Karpas-422 (cell line): Measurements from ENCODE around the gene SLC4A5. TPM values are rescaled to one million over a fixed set of nuclear protein-coding genes. Genes with fewer than 3 reads are reported as not detected.
A peak's percentile ranks its signal among the peaks of the same experiment; 100 is the strongest.
"Not testable (repeated sequence)": the region's sequence is repeated elsewhere in the genome, so short reads cannot be mapped to it uniquely, and the experiment has no call there.

Experiments used
- DNase-seq: peaks from one replicate; pipeline ENCODE4 v3.0.0-alpha.2; 2015
- H2AFZ ChIP-seq: fragments of 200-600 bp; sonication (generic); 2 replicates; pipeline ENCODE4 v1.6.1; 2014; ENCODE audit warnings: antibody characterized with exemption, low read length, mixed read lengths
- H3K27ac ChIP-seq: fragments of 200-600 bp; sonication (generic); 2 replicates; pipeline ENCODE4 v1.5.1; 2014; ENCODE audit warnings: mild to moderate bottlenecking, low read length, moderate library complexity
- H3K27me3 ChIP-seq: fragments of 200-600 bp; sonication (generic); 2 replicates; pipeline ENCODE4 v1.6.1; 2014; ENCODE audit warnings: low read length, mixed read lengths
- H3K36me3 ChIP-seq: fragments of 200-600 bp; sonication (generic); 2 replicates; pipeline ENCODE4 v1.6.1; 2014; ENCODE audit warnings: low read length, mixed read lengths; ENCODE audit not compliant: insufficient read depth
- H3K4me1 ChIP-seq: fragments of 200-600 bp; sonication (generic); 2 replicates; pipeline ENCODE4 v1.6.1; 2014; ENCODE audit warnings: mild to moderate bottlenecking, low read length, mixed read lengths
- H3K4me2 ChIP-seq: fragments of 200-600 bp; sonication (generic); 2 replicates; pipeline ENCODE4 v1.6.1; 2014; ENCODE audit warnings: low read length, low read depth, mild to moderate bottlenecking; ENCODE audit not compliant: poor library complexity, severe bottlenecking
- H3K4me3 ChIP-seq: fragments of 200-600 bp; sonication (generic); 2 replicates; pipeline ENCODE4 v1.5.1; 2014; ENCODE audit warnings: mild to moderate bottlenecking, antibody characterized with exemption, low read length, mixed read lengths
- H3K79me2 ChIP-seq: fragments of 200-600 bp; sonication (generic); 2 replicates; pipeline ENCODE4 v1.6.1; 2014; ENCODE audit warnings: mild to moderate bottlenecking, low read length, mixed read lengths
- H3K9ac ChIP-seq: fragments of 200-600 bp; sonication (generic); 2 replicates; pipeline ENCODE4 v1.6.0; 2014; ENCODE audit warnings: low read length
- H3K9me2 ChIP-seq: fragments of 200-600 bp; sonication (generic), shearing (Covaris generic); replicated peaks from 2 replicates; pipeline ENCODE4 v1.6.0; 2014; ENCODE audit warnings: mild to moderate bottlenecking, low read length, moderate library complexity; ENCODE audit not compliant: insufficient read depth
- H3K9me3 ChIP-seq: fragments of 300-700, 200-600 bp; sonication (generic); 2 replicates; pipeline ENCODE4 v1.6.1; 2014; ENCODE audit warnings: low read length, mixed read lengths
- H4K20me1 ChIP-seq: fragments of 200-600 bp; sonication (generic); 2 replicates; pipeline ENCODE4 v1.6.1; 2014; ENCODE audit warnings: mild to moderate bottlenecking, antibody characterized with exemption, low read length, low read depth; ENCODE audit not compliant: insufficient read depth
- total RNA-seq: library from RNA; depleted of rRNA; stranded (reverse); fragments of >200 nt; shearing (Covaris generic); gene quantifications from 2 replicates; pipeline ENCODE4 v1.2.3, GENCODE V29; 2014; ENCODE audit warnings: low replicate concordance

The SLC4A5 gene
- total RNA-seq, 1 experiment from 2014 or later: 3.2 TPM

- no peaks in the 10 kb centered on the region for H3K9me3 ChIP-seq
- H3K4me2 ChIP-seq: no peak overlapping the region
- H3K9ac ChIP-seq: no peak overlapping the region
- H3K9me2 ChIP-seq: no peaks in the 10 kb centered on the region
- no peak for DNase-seq
- H3K27ac ChIP-seq: no peak overlapping the region
- H3K4me1 ChIP-seq: no peaks in the 10 kb centered on the region
- H4K20me1 ChIP-seq: no peaks in the 10 kb centered on the region
- H3K4me3 ChIP-seq: no peak overlapping the region
- H3K79me2 ChIP-seq: no peaks in the 10 kb centered on the region
- H3K27me3 ChIP-seq: no peaks in the 10 kb centered on the region
- no peaks in the 10 kb centered on the region for H3K36me3 ChIP-seq
- H2AFZ ChIP-seq: no peak overlapping the region
These were observed 110.8 kb downstream of the SLC4A5 start for GRCh38 chr2:74232426-74232825.

- not testable (repeated sequence) for H3K4me3 ChIP-seq, H3K4me1 ChIP-seq, H3K9ac ChIP-seq, H2AFZ ChIP-seq, H4K20me1 ChIP-seq, H3K27me3 ChIP-seq, H3K9me2 ChIP-seq, H3K27ac ChIP-seq, H3K9me3 ChIP-seq, H3K4me2 ChIP-seq, H3K36me3 ChIP-seq, DNase-seq, H3K79me2 ChIP-seq
These were observed 113.4 kb downstream of the SLC4A5 start for GRCh38 chr2:74229865-74230264.

GRCh38 chr2:74228772-74229171 lies 114.4 kb downstream of the SLC4A5 start:
- H3K36me3 ChIP-seq: no peaks in the 10 kb centered on the region
- H3K4me3 ChIP-seq: no peak overlapping the region
- no peaks in the 10 kb centered on the region for H3K9me2 ChIP-seq
- H3K79me2 ChIP-seq: no peaks in the 10 kb centered on the region
- H2AFZ ChIP-seq: no peak overlapping the region
- no peak for DNase-seq
- no peaks in the 10 kb centered on the region for H3K27me3 ChIP-seq
- no peaks in the 10 kb centered on the region for H3K9me3 ChIP-seq
- H4K20me1 ChIP-seq: peaks cover 3% of the 10 kb centered on the region; the same call in 1 of the 2 replicates
- no peak overlapping the region for H3K9ac ChIP-seq
- no peak overlapping the region for H3K4me2 ChIP-seq
- H3K27ac ChIP-seq: no peak overlapping the region
- H3K4me1 ChIP-seq: peaks cover 4% of the 10 kb centered on the region; the same call in 1 of the 2 replicates

- Histone ChIP-seq H3K4me1 (peaks cover 4% of the 10 kb centered on the region; the same call in 1 of the 2 replicates), H3K4me3 (no peak overlapping the region), H3K27ac (no peak overlapping the region), H2AFZ (no peak overlapping the region), H3K27me3 (no peaks in the 10 kb centered on the region), H3K9ac (no peak overlapping the region), H3K79me2 (no peaks in the 10 kb centered on the region), H3K36me3 (no peaks in the 10 kb centered on the region), H4K20me1 (peaks cover 3% of the 10 kb centered on the region; the same call in 1 of the 2 replicates), H3K9me3 (no peaks in the 10 kb centered on the region), H3K9me2 (no peaks in the 10 kb centered on the region), H3K4me2 (no peak overlapping the region)
- peak; percentile 66 for DNase-seq
These were observed 115.6 kb downstream of the SLC4A5 start for GRCh38 chr2:74227646-74228045.

- H3K9ac ChIP-seq: no peak overlapping the region
- no peak overlapping the region for H2AFZ ChIP-seq
- H3K9me2 ChIP-seq: no peaks in the 10 kb centered on the region
- H3K9me3 ChIP-seq: no peaks in the 10 kb centered on the region
- no peak overlapping the region for H3K4me3 ChIP-seq
- peaks cover 11% of the 10 kb centered on the region for H4K20me1 ChIP-seq
- H3K4me2 ChIP-seq: no peak overlapping the region
- H3K27ac ChIP-seq: no peak overlapping the region
- H3K79me2 ChIP-seq: no peaks in the 10 kb centered on the region
- H3K36me3 ChIP-seq: no peaks in the 10 kb centered on the region
- peaks cover 4% of the 10 kb centered on the region; the same call in 1 of the 2 replicates for H3K4me1 ChIP-seq
- DNase-seq: no peak
- H3K27me3 ChIP-seq: no peaks in the 10 kb centered on the region
These were observed 116.5 kb downstream of the SLC4A5 start for GRCh38 chr2:74226648-74227213.

- H3K27ac ChIP-seq: no peak overlapping the region
- no peaks in the 10 kb centered on the region for H3K9me2 ChIP-seq
- H3K4me1 ChIP-seq: peaks cover 4% of the 10 kb centered on the region; the same call in 1 of the 2 replicates
- no peaks in the 10 kb centered on the region for H3K9me3 ChIP-seq
- no peak overlapping the region for H2AFZ ChIP-seq
- peak; percentile 58 for DNase-seq
- peaks cover 5% of the 10 kb centered on the region for H3K36me3 ChIP-seq
- H3K4me2 ChIP-seq: no peak overlapping the region
- no peaks in the 10 kb centered on the region for H3K79me2 ChIP-seq
- H3K4me3 ChIP-seq: no peak overlapping the region
- no peak overlapping the region for H3K9ac ChIP-seq
- no peaks in the 10 kb centered on the region for H3K27me3 ChIP-seq
- peaks cover 14% of the 10 kb centered on the region for H4K20me1 ChIP-seq
These were observed 117.3 kb downstream of the SLC4A5 start for GRCh38 chr2:74225698-74226459.

GRCh38 chr2:74223941-74224770 lies 119.1 kb downstream of the SLC4A5 start:
- Histone ChIP-seq H3K27me3 (no peaks in the 10 kb centered on the region), H3K4me2 (no peak overlapping the region), H4K20me1 (peaks cover 14% of the 10 kb centered on the region), H3K4me1 (peaks cover 4% of the 10 kb centered on the region; the same call in 1 of the 2 replicates), H3K9ac (no peak overlapping the region), H3K9me2 (no peaks in the 10 kb centered on the region), H2AFZ (no peak overlapping the region), H3K27ac (no peak overlapping the region), H3K79me2 (no peaks in the 10 kb centered on the region), H3K36me3 (peaks cover 13% of the 10 kb centered on the region), H3K4me3 (no peak overlapping the region), H3K9me3 (no peaks in the 10 kb centered on the region)
- DNase-seq: no peak

GRCh38 chr2:74222300-74222650 lies 120.9 kb downstream of the SLC4A5 start:
- H3K27ac ChIP-seq: no peak overlapping the region
- peak; percentile 49 for DNase-seq
- no peak overlapping the region for H2AFZ ChIP-seq
- peaks cover 23% of the 10 kb centered on the region for H3K36me3 ChIP-seq
- H3K9ac ChIP-seq: no peak overlapping the region
- H3K79me2 ChIP-seq: no peaks in the 10 kb centered on the region
- H3K9me3 ChIP-seq: no peaks in the 10 kb centered on the region
- no peak overlapping the region for H3K4me3 ChIP-seq
- peaks cover 22% of the 10 kb centered on the region for H4K20me1 ChIP-seq
- H3K4me2 ChIP-seq: no peak overlapping the region
- H3K27me3 ChIP-seq: no peaks in the 10 kb centered on the region
- peaks cover 4% of the 10 kb centered on the region; the same call in 1 of the 2 replicates for H3K4me1 ChIP-seq
- H3K9me2 ChIP-seq: no peaks in the 10 kb centered on the region
